ENCODE measurements around the gene RNASE13. TPM values are rescaled to one million over a fixed set of nuclear protein-coding genes. Genes with fewer than 3 reads are reported as not detected.

RNASE13 gene
- total RNA-seq, 1 donor from 2014 or later = not detected

- Mint-ChIP-seq H3K27me3 (ENCODE audit: unreplicated experiment) (peaks cover 17% of the 10 kb centered on the region), H3K4me3 (ENCODE audit: unreplicated experiment) (peak overlapping the region; percentile 83), H3K9me3 (ENCODE audit: unreplicated experiment) (no peaks in the 10 kb centered on the region), H3K27ac (ENCODE audit: unreplicated experiment) (no peak overlapping the region), H3K36me3 (ENCODE audit: low read depth, unreplicated experiment) (peaks cover 5% of the 10 kb centered on the region), H3K4me1 (ENCODE audit: unreplicated experiment) (peaks cover 15% of the 10 kb centered on the region)
- peak; percentile 51 for TF ChIP-seq CTCF (IDR thresholded peaks at IDR 0.05; ENCODE audit: unreplicated experiment)
- DNase-seq (ENCODE audit: low spot score) = peak; percentile 67
These were observed 34.1 kb upstream of the RNASE13 start for GRCh38 chr14:21068521-21069387.

GRCh38 chr14:21066882-21067502 is 32.4 kb upstream of the RNASE13 start:
- Mint-ChIP-seq H3K4me1 (ENCODE audit: unreplicated experiment) (peaks cover 20% of the 10 kb centered on the region), H3K27ac (ENCODE audit: unreplicated experiment) (no peak overlapping the region), H3K9me3 (ENCODE audit: unreplicated experiment) (no peaks in the 10 kb centered on the region), H3K4me3 (ENCODE audit: unreplicated experiment) (no peak overlapping the region), H3K27me3 (ENCODE audit: unreplicated experiment) (peaks cover 11% of the 10 kb centered on the region), H3K36me3 (ENCODE audit: low read depth, unreplicated experiment) (no peaks in the 10 kb centered on the region)
- no peak for TF ChIP-seq CTCF (IDR thresholded peaks at IDR 0.05; ENCODE audit: unreplicated experiment)
- no peak for DNase-seq (ENCODE audit: low spot score)

- H3K4me3 Mint-ChIP-seq (ENCODE audit: unreplicated experiment) = peak overlapping the region; percentile 43
These were observed 28.9 kb upstream of the RNASE13 start for GRCh38 chr14:21063479-21063878.

GRCh38 chr14:21061347-21061668 is 26.7 kb upstream of the RNASE13 start:
- TF ChIP-seq CTCF (IDR thresholded peaks at IDR 0.05; ENCODE audit: unreplicated experiment) = no peak
- H3K4me1 Mint-ChIP-seq (ENCODE audit: unreplicated experiment) = peaks cover 5% of the 10 kb centered on the region

More at GRCh38 chr14:21063479-21063878, 28.9 kb upstream of the RNASE13 start:
- Mint-ChIP-seq H3K9me3 (ENCODE audit: unreplicated experiment) (no peaks in the 10 kb centered on the region), H3K36me3 (ENCODE audit: low read depth, unreplicated experiment) (no peaks in the 10 kb centered on the region), H3K27me3 (ENCODE audit: unreplicated experiment) (peaks cover 8% of the 10 kb centered on the region), H3K4me1 (ENCODE audit: unreplicated experiment) (peaks cover 5% of the 10 kb centered on the region), H3K27ac (ENCODE audit: unreplicated experiment) (peak overlapping the region; percentile 87)
- TF ChIP-seq CTCF (IDR thresholded peaks at IDR 0.05; ENCODE audit: unreplicated experiment) = no peak
- DNase-seq (ENCODE audit: low spot score) = no peak

More at GRCh38 chr14:21061347-21061668, 26.7 kb upstream of the RNASE13 start:
- Mint-ChIP-seq H3K27me3 (ENCODE audit: unreplicated experiment) (peaks cover 6% of the 10 kb centered on the region), H3K4me3 (ENCODE audit: unreplicated experiment) (no peak overlapping the region), H3K9me3 (ENCODE audit: unreplicated experiment) (no peaks in the 10 kb centered on the region), H3K27ac (ENCODE audit: unreplicated experiment) (no peak overlapping the region), H3K36me3 (ENCODE audit: low read depth, unreplicated experiment) (no peaks in the 10 kb centered on the region)
- DNase-seq (ENCODE audit: low spot score) = no peak

All from endothelial cell (in vitro differentiated cells).